Measurements from ENCODE around the gene ITGAL. TPM values are rescaled to one million over a fixed set of nuclear protein-coding genes. Genes with fewer than 3 reads are reported as not detected.

Gene ITGAL
- total and polyA plus RNA-seq, 2 of the 13 experiments (the other 11 are each of a cell fraction or from before 2014, with no cell fraction given), result 0.86 to 1.2 TPM

- TF ChIP-seq USF2 (IDR thresholded peaks at IDR 0.05; ENCODE audit: low read depth, low read length), result no peak
- no peak; the same call in 1 of the 2 replicates for TF ChIP-seq USF2 (CRISPR knock-in tag; IDR thresholded peaks at IDR 0.05; ENCODE audit: borderline replicate concordance)
- TF ChIP-seq ZNF20 (CRISPR knock-in tag; IDR thresholded peaks at IDR 0.05), result no peak
- TF ChIP-seq SETDB1 (CRISPR knock-in tag; IDR thresholded peaks at IDR 0.05; ENCODE audit: borderline replicate concordance), result no peak
- TF ChIP-seq ZGPAT (CRISPR knock-in tag; IDR thresholded peaks at IDR 0.05), result peak; percentile 78
- no peak for TF ChIP-seq ZNF510 (CRISPR knock-in tag; IDR thresholded peaks at IDR 0.05; ENCODE audit: low read depth)
- no peak for TF ChIP-seq AHR (CRISPR knock-in tag; IDR thresholded peaks at IDR 0.05)
- TF ChIP-seq GATAD2A (CRISPR knock-in tag; IDR thresholded peaks at IDR 0.05), result peak; percentile 88
- no peak for TF ChIP-seq ZNF468 (CRISPR knock-in tag; IDR thresholded peaks at IDR 0.05)
- peak; percentile 89 for TF ChIP-seq PHF21A (CRISPR knock-in tag; IDR thresholded peaks at IDR 0.05)
- no peak for TF ChIP-seq TFE3 (CRISPR knock-in tag; IDR thresholded peaks at IDR 0.05)
- TF ChIP-seq PLSCR1 (CRISPR knock-in tag; IDR thresholded peaks at IDR 0.05; ENCODE audit: borderline replicate concordance), result no peak
- TF ChIP-seq CERS6 (CRISPR knock-in tag; IDR thresholded peaks at IDR 0.05), result no peak
- TF ChIP-seq PHB2 (IDR thresholded peaks at IDR 0.05; ENCODE audit: partially characterized antibody), result no peak
- TF ChIP-seq NR2F2 (IDR thresholded peaks at IDR 0.05; ENCODE audit: borderline replicate concordance, low read depth), result peak; percentile 25; the same call in 1 of the 2 replicates
- no peak for TF ChIP-seq E2F5 (CRISPR knock-in tag; conservative IDR thresholded peaks at IDR 0.05)
- no peak for TF ChIP-seq ZNF558 (CRISPR knock-in tag; IDR thresholded peaks at IDR 0.05; ENCODE audit: borderline replicate concordance)
- no peak for TF ChIP-seq MXD1 (CRISPR knock-in tag; IDR thresholded peaks at IDR 0.05)
- no peak for TF ChIP-seq HNRNPLL (IDR thresholded peaks at IDR 0.05; ENCODE audit: low read depth, low read length, poor library complexity, severe bottlenecking)
Measured at GRCh38 chr16:30488764-30489605, 16.4 kb downstream of the ITGAL start (continued).
